GM21723 (cell line): ENCODE data around the gene INSIG1.

Experiments
- ATAC-seq: cut with Tn5 transposase; IDR thresholded peaks from one replicate; pipeline ENCODE4 v1.9.1; 2021; ENCODE audit warnings: mild to moderate bottlenecking, moderate library complexity; ENCODE audit not compliant: unreplicated experiment

Gene INSIG1

GRCh38 chr7:155324012-155324917, 26.6 kb downstream of the INSIG1 start:
- no peak for ATAC-seq

GRCh38 chr7:155324918-155325235, 27.2 kb downstream of the INSIG1 start:
- no peak for ATAC-seq

- no peak for ATAC-seq
Observed at GRCh38 chr7:155326385-155326784, 28.7 kb downstream of the INSIG1 start.

GRCh38 chr7:155327590-155328320, 30.1 kb downstream of the INSIG1 start:
- no peak for ATAC-seq

- no peak for ATAC-seq
Observed at GRCh38 chr7:155329225-155329624, 31.5 kb downstream of the INSIG1 start.

GRCh38 chr7:155331396-155331795, 33.7 kb downstream of the INSIG1 start:
- no peak for ATAC-seq

- ATAC-seq: no peak
Observed at GRCh38 chr7:155333346-155334234, 35.9 kb downstream of the INSIG1 start.

- no peak for ATAC-seq
Observed at GRCh38 chr7:155336812-155337602, 39.3 kb downstream of the INSIG1 start.

- ATAC-seq: no peak
Observed at GRCh38 chr7:155337946-155338631, 40.4 kb downstream of the INSIG1 start.

- peak; percentile 60 for ATAC-seq
Observed at GRCh38 chr7:155338632-155339320, 41.1 kb downstream of the INSIG1 start.

- no peak for ATAC-seq
Observed at GRCh38 chr7:155339474-155339873, 41.8 kb downstream of the INSIG1 start.

- ATAC-seq: no peak
Observed at GRCh38 chr7:155340071-155340531, 42.4 kb downstream of the INSIG1 start.

GRCh38 chr7:155340721-155341120, 43.0 kb downstream of the INSIG1 start:
- no peak for ATAC-seq

- no peak for ATAC-seq
Observed at GRCh38 chr7:155341463-155341983, 43.8 kb downstream of the INSIG1 start.

- no peak for ATAC-seq
Observed at GRCh38 chr7:155342313-155342712, 44.6 kb downstream of the INSIG1 start.

GRCh38 chr7:155343150-155343549, 45.5 kb downstream of the INSIG1 start:
- no peak for ATAC-seq

- no peak for ATAC-seq
Observed at GRCh38 chr7:155343661-155344121, 46.0 kb downstream of the INSIG1 start.

- peak; percentile 50 for ATAC-seq
Observed at GRCh38 chr7:155344270-155344617, 46.6 kb downstream of the INSIG1 start.
